COLO668 (cell line): ENCODE data around the gene TFR2.

Experiments
- DNase-seq: peaks from one replicate; lab custom pipeline; 2025; ENCODE audit not compliant: unreplicated experiment; lab: John Stamatoyannopoulos, UW

Gene TFR2

GRCh38 chr7:100573691-100574361, 67.5 kb downstream of the TFR2 start, which contains the start of gene SAP25:
Gene SAP25, minus strand, starts transcription at chr7:100573900. Its CDS starts 158 bp downstream, at chr7:100573742.
- no peak for DNase-seq

- no peak for DNase-seq
Measured at GRCh38 chr7:100572949-100573675, 68.2 kb downstream of the TFR2 start.

GRCh38 chr7:100572281-100572948, 68.9 kb downstream of the TFR2 start:
- DNase-seq = no peak

- DNase-seq = peak; percentile 11
Measured at GRCh38 chr7:100571829-100572116, 69.6 kb downstream of the TFR2 start.

- peak; percentile 5 for DNase-seq
Measured at GRCh38 chr7:100570954-100571828, 70.2 kb downstream of the TFR2 start.
